Effector CD8-positive, alpha-beta T cell (primary cell): ENCODE results near the gene HERC2.
"Not testable (repeated sequence)": the region's sequence is repeated elsewhere in the genome, so short reads cannot be mapped to it uniquely, and the experiment has no call there.

ENCODE experiments used
- DNase-seq: peaks from one replicate; lab custom pipeline; 2025; lab: John Stamatoyannopoulos, UW

Gene HERC2

DNA sequence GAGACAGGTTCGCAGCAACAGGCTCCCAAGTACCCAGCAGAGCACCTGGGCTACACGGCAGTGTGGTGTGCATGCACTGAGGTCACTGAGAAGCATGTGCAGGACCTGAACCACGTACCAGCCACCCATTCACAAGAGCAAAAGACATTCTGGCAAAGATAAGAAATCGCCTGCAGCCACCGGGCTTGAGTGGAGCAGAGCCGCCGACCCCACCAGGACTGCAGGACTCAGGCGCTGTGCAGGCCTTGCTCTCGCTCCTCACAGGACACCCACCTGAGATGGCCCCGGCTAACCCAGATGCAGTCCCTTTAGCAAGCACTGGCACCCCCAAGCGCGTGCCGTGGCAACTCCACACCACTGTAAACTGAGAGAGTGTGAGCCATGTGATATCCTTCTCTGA is 190.6 kb downstream of the HERC2 start:
- no peak for DNase-seq

DNA sequence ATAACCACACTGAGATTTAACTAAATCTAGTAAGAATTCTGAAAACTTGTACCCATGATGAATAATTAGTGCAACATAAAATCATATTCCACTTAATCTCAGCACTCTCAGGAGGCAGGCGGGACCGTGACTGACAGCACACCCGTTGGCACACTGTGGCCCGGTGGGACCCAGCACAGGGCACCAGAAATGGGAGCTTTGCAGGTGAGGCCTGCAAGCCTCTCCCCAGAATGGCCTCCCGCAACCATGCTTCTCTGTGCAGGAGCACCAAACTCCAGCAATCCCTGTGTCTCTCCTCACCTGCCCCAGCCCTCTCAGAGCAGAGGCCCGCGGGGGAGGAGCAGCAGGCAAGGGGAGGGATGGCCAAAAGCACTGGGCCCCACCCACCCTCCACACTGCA is 191.3 kb downstream of the HERC2 start:
- no peak for DNase-seq

DNA sequence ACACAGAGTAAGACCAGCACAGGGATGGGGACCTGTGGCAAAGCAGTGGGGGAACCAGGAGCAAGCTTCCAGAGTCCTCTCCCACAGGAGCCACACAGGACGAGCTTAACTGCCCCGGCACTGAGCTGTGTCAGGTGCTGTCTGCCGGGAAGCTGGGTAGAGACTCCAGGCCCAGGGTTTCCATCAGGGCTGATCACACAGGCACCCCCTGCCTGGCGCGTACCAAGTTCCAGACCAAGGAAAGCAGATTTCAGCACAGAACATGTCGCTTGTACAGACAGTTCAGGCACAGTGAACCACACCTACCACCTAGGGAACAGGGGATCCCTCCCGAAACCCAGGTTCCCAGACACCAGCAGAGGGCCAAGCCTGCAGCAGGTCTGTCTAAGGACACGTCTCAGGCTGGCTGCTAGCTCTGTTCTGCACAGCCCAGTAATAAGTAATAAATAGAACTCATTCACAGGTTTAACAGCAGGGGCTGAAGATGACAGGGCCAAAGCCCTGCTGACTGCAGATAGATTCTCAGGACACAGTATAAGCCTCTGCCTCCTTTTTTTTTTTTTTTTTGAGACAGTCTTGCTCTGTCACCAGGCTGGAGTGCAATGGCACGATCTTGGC is 192.6 kb downstream of the HERC2 start:
- no peak for DNase-seq

DNA sequence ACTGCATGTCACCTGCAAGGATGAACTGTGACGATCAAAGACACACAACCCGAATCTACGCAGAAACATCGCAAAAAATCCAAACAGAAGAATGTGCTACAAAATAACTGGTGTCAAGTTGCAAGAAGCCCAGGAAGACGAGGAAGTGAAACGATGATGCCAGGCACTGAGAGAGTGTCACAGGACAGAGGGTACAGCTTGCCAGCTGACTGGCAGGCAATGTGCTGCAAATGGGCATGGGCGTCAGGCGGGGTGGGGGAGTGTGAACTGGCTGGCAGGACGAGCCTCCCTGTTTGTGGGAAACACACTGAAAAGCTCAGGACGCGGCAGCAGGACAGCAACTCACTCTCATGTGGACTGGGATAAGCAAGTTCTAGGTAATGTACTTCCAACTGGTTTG is 193.9 kb downstream of the HERC2 start:
- DNase-seq: no peak

DNA sequence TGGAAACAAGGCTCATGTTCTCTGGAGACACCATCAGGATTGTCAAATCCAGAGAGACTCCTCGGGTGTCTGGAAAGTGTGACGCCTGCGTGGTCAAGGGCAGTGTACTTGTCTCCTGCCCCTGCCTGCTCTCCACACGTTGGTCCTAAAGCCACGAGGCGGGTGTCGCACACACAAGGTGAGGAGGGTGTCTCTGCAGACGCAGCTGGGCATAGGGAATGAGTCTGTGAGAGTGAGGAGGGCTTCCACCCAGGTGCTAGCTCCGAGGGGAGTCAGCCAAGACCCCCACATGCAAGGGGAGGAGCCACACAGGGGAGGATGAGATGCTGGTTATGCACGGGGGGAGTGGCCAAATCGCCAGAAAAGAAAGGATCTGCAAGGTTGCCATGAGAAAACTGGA is 194.9 kb downstream of the HERC2 start:
- DNase-seq: no peak

DNA sequence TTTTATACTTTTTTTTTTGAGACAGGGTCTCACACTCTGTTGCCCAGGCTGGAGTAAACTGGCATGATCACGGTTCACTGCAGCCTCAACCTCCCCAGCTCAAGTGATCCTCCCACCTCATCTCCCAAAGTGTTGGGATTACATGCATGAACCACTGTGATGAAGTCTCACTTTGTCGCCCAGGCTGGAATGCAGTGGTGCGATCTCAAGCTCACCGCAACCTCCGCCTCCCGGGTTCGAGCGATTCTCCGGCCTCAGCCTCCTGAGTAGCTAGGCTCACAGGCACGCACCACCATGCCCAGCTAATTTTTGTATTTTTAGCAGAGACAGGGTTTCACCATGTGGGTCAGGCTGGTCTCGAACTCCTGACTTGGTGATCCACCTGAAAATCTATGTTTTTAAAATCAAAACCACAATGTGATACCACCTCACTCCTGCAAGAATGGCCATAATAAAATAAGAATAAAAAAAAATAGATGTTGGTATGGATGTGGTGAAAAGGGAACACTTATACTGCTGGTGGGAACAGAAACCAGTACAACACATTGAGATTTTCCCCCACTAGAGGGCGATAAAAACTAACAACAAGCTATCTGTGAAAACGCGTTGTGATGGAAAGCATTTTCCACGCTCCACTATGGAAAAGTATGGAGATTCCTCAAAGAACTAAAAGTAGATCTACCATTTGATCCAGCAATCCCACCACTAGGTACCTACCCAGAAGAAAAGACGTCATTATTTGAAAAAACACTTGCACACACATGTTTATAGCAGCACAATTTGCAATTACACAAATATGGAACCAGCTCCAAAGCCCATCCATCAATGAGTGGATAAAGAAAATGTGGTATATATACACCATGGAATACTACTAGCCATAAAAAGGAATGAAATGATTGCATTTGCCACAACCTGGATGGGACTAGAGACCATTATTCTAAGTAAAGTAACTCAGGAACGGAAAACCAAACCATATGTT is 196.0 kb downstream of the HERC2 start:
- DNase-seq: no peak

DNA sequence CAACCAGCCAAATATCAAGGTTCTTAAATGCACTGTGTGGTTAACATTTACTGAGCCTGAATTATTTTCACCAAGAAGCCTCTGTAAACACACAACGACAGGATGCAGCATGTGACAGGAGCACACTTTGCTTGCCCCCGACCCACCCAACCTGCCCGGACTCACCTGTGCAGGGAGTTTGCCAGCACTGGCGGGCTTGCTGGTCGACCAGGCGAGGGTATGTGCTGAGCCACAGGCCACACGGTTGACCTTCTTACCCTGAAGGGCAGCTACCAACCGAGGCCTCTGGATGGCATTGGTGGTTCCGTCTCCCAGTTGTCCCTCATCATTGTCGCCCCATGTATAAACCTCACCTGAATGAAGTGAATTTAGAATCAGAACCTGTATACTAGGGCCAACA is 197.1 kb downstream of the HERC2 start:
- no peak for DNase-seq

DNA sequence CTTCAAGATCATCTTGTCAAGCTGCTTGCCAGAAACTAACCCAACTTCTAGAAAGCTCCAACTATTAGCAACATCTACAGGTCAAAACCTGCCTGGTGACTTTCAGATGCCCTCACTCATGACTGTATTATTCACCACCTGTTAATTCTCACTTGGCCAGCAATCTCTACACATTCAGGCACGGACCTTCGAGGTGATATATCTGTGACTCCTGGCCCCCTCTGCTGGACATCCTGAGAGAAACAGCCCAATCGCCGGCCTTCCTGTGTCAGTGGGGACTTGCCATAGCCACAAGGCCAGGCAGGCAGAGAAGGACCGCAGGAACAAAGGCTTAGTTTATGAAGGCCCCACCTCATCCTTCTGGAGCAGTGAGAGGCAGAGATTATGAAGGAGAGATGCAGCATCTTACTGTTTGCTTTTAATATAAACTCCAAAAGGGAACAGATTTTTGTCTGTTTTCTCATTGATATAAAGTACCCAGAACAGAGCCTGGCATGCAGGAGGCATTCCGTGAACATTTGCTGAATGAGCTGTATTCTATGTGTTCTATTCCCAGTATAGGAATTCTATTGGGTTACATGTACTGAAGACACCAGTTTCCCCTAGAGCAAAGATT is 198.5 kb downstream of the HERC2 start:
- no peak for DNase-seq

DNA sequence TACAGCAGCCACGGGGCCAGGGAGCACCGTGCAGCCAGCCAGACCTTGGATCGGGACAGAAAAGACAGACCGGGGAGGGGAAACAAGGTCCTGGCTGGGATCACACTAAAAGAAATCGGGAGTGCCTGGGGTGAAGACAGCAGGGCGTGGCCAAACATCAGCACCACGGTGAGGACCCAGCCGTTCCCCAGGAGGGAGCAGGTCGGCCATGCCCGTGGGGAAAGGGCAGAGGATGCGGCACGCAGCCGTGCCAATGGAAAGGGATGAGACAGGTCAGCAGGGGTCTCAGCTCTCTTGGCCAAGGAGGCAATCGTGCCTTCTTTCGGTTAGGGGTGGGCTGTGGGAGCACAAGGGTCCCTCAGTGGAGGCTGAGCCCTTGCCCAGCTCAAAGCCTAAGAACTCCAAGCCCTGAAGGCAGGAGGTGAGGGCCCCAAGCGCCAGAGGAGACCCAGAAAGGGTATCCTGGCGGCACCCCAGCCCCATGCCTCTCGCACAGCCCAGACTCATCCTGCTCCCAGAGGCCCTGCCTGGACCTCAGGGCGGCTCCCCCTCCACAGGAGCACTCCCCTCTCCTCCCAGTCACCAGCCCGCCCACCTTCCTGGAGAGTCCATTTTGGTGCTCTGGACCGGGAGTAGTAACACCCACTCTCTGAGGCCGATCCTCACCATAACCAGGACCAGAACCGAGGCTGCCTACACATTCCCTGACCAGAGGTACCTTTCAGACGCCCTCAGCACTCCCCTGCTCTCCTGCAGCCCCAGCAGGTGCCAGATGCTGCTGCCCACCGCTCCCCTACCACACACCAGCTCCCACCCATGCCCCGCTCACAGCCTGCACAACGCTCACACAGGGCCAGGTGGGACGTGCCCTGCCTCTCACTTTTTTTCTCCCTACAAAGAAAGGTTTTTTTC is 199.7 kb downstream of the HERC2 start:
- DNase-seq: no peak

DNA sequence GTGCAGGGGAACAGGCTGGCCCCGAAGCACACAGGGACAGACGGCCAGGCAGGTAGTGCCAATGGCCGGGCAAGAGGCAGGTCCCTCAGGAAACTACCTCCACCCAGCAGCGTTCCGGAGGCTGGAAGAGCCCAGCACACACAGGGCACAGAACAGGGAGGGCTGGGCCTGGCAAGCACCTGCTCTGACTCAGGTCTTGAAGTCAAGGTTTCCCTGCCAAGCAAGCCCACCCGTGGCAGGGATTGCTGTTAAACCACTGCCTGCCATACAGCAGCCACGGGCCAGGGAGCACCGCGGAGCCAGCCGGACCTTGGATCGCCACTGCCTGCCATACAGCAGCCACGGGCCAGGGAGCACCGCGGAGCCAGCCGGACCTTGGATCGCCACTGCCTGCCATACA is 200.4 kb downstream of the HERC2 start:
- DNase-seq: not testable (repeated sequence)

DNA sequence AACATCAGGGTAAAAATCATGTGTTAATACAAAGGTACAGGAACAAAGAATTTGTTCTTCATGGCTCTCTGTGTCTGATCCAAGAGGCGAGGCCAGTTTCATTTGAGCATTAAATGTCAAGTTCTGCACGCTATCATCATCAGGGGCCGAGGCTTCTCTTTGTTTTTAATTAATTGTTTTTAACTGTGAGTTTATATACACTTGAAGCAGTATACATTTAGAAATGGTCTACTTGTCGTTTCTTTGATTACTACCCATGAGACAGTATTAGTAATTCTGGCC is 201.7 kb downstream of the HERC2 start:
- no peak for DNase-seq

DNA sequence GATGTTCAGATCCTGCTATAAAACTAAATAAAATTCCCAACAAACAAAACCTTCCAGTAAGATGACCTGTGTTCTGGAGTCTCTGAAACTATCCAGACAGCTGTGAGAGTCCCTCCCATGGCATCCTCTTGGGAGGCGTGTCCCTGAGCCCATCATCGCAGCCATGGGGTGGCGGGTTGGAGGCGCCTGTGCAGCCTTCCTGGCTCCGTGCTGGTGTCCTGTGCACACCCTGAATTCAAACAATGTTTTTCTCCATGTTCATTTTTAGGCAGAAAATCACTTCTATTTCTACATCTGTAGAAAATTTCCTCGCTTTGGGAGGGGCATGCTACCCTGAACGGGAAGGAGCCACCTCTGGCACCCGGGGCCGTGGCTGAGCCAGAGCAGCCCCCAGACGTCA is 203.4 kb downstream of the HERC2 start:
- no peak for DNase-seq

DNA sequence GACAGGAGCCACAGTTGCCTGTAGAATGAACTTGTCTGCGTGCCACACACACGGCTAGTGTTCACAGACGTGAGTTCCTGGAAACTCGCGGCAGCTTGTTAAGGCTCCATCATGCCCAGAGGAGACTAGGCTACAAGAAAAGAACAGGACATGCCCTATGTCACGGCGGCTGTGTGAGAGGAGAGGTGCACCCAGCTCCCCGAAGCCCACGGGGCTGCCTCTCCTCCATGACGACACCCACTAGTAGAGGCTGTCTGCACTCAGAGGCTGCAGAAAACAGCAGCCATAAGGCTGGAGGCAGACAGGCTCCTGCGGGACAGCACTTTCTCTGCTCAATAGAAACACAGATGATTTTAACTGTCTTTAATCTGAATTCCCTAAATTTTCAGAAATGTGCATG is 203.9 kb downstream of the HERC2 start:
- no peak for DNase-seq

DNA sequence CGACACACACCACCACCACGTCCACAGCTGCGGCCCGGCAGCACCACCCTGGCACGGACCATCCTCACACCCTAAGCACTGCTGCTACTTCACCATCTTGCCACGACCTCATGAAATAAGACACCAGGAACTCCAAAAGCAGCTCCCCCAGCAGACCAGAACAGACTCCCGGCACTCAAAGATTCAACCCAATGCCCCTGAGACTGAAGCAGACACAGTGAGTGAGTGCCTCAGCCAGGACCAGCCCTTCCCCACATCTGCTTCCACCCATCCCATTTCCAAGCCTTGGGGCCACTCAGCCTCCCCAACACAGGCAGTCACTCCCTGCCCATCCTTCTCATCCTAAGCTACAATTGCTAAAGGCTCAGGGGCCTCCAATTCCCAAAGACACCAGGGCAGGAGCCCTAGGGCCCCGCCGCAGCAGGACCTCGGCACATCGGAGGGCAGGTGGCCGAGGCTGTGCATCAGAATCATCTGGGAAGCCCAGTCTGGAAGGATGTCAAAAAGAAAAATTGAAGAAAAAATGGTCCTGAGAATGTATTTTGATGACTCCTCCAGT is 204.5 kb downstream of the HERC2 start:
- no peak for DNase-seq

DNA sequence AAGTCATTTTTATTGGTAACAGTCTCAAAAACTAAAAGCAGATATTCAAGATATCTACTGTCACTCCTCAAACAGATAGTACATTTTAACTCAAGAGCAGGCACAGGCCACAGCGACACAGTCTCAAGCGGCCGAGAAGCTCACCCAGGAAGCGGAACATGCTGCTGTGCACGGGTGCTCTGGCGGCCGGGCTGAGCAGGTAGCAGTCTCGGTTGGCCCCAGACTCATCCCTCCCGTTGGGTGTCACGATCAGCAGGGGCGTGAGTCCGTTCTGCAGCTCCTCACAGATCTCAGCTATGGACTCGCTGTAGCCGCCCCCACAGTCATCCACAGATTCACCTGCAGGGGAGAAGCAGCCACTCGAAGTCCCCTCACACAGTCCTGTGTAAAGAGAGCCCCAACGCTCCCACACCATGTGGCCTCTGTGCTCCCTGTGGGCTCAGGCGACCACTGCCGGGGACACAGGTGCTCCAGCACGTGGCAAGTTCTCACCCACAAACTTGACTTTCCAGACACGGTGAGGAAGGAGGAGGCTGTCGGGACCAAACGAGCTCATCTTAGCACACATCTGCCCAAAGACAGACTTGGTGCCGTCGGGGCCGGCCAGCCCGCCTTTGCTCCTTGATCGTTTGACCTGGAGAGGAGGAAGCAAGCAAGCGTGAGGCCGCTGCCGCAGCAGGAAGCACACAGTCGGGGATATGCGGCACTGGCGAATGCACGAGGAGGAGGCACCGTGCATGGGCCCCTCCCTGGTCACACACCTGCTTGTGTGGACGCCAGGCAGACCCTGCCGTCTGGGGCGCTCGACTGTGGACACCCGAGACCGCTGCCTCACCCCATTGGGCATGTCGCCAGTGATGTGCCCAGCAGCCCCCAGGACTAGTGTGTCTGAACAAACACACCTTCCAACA is 205.2 kb downstream of the HERC2 start:
- no peak for DNase-seq

DNA sequence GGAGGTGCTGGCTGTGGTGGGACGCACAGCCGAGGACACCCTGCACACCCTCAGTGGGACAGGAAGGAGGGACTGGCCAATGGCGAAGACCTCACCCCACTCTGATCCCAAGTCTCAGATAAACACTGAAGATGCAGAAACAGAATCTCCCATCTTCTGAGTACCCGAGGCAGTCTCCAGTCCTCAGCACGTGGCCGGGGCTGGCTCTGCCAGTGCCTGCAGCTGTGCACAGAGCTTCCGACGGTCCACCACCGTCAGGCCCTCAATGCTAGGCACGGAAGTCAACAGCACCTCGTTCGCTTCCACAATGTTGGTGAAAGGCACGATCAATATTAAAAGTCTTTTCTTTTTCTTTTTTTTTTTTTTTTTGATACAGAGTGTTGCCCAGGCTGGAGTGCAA is 206.1 kb downstream of the HERC2 start:
- no peak for DNase-seq

DNA sequence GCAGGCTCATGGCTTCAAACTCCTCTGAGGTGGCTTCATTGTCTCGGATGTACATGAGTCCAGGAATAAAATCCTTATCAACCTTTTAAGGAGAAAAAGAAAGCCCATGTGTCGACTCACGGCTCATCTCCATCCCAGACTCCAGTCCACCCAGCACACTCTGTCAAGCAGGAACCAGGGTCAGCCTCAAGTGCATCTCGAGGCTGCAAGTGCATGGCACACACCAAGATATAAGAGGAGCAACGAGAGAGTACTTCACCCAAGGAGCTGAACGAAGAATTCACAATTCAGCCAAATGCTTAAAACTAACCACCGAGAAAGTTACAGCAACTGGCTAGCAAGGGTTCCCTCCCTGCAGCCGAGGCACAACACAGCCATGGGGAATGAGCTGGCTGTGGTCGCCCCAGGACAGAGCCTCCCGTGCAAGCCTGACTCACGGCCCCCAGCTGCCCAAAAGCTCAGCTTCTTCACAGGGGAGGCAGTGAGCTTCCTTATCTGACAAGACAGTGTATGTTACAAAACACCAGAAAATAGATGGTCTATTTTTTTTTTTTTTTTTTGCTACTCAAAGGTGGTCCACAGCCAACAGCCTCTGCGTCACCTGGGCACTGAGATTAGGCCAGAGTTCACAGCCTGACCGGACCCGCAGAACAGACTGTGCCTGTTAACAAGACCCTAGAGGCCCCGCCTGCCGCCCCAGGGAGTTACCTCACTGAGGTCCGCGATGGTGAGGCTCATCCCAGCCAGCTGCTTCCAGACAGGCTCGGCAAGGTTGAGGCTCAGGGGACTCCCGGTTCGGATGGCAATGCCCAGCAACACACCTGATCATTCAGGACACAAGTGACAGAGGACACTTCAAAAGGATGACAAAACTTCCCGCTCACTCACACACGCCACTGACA is 207.0 kb downstream of the HERC2 start:
- no peak for DNase-seq

DNA sequence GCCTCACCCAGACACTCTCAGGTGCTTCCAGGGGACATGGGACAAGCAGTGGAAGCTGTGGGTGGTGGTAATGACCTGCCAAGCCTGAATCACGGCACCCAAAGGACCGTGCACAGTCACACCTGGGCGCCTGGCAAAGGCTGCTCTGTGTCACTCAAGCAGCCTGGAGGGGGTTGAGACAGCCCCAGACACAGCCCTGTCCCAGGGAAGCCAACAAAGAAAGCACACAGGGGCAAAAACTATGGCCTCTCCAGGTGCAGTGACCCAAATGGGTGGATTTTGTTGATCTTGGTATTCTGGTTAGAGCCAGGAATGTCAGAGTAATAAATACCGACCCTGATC is 207.9 kb downstream of the HERC2 start:
- DNase-seq: no peak

DNA sequence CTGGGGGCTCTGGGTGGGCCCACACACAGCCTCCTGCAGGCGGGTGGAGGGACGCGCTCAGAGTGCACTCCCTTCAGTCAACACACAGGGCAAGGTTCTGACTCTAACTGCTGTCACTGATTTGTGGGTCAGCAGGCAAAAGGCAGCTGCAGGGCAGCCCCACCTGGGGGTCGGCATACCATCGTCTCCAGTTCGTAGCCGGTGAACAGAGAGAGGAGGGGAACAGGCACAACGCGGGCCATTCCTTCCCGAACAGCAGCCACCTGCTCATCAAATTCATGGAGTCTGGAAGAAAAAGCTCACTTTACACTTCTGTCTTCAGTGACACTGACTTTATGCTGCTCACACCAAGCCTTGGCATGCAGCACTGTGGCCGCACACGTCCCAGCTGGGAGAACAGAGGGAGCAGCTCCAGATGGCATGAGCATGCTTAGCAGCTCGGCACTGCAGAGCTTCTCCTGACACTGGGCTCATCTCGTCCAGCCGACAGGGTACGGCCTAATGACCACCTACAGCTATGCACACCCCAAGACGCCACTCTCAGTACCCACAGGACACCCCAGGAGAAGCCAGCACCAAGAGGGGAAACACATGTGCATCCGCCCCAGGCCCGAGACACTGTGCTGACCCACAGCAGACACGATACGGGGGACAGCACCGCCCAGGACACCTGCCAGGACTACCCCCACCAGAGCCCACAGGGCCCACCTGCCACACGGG is 208.4 kb downstream of the HERC2 start:
- DNase-seq: no peak
